Activated CD8-positive, alpha-beta T cell treated with anti-CD3 and anti-CD28 coated beads for 36 hours (primary cell): Measurements from ENCODE around the gene EMX1. TPM values are rescaled to one million over a fixed set of nuclear protein-coding genes. Genes with fewer than 3 reads are reported as not detected.

ENCODE experiments used
- ATAC-seq: fragments of 200-7000 bp; cut with Tn5 transposase; one replicate; pipeline ENCODE4 v1.10.0; 2021; ENCODE audit warnings: mild to moderate bottlenecking, moderate library complexity
- CTCF ChIA-PET: fragments of 350-600 bp; sonication (Branson Sonifier 250); formaldehyde crosslinking; loops from one replicate; lab custom pipeline; 2021; ENCODE audit warnings: antibody characterized with exemption; lab: Charles Lee
- POLR2A ChIA-PET: fragments of 350-600 bp; sonication (Branson Sonifier 250); formaldehyde crosslinking; loops from one replicate; lab custom pipeline; 2021; ENCODE audit warnings: antibody characterized with exemption; lab: Charles Lee
- DNase-seq: peaks from one replicate; pipeline ENCODE4 v3.0.0-alpha.2; 2020
- H3K27ac Mint-ChIP-seq: one replicate; pipeline ENCODE4 v1.8.0; 2021; ENCODE audit warnings: mild to moderate bottlenecking, mixed read lengths
- H3K27me3 Mint-ChIP-seq: one replicate; pipeline ENCODE4 v1.8.0; 2021; ENCODE audit warnings: mixed read lengths
- H3K36me3 Mint-ChIP-seq: one replicate; pipeline ENCODE4 v1.8.0; 2021; ENCODE audit warnings: low read depth, mixed read lengths
- H3K4me1 Mint-ChIP-seq: one replicate; pipeline ENCODE4 v1.8.0; 2021; ENCODE audit warnings: low read depth, mixed read lengths
- H3K4me3 Mint-ChIP-seq: one replicate; pipeline ENCODE4 v1.8.0; 2021; ENCODE audit warnings: mild to moderate bottlenecking, moderate library complexity, mixed read lengths
- H3K9me3 Mint-ChIP-seq: one replicate; pipeline ENCODE4 v1.8.0; 2021; ENCODE audit warnings: mixed read lengths
- CTCF ChIP-seq: fragments of 200-600 bp; IDR thresholded peaks from one replicate; pipeline ENCODE4 v1.8.0; 2022; ENCODE audit warnings: antibody characterized with exemption, mild to moderate bottlenecking
- intact Hi-C: fragments of 100-400 bp; cut with micrococcal nuclease; formaldehyde crosslinking; loops from one replicate; pipeline ENCODE4 v1.10.0; 2022
- total RNA-seq, 2 experiments: library from RNA; stranded (reverse); gene quantifications; one replicate each; pipeline ENCODE4 v1.2.3, GENCODE V29; 2021

The EMX1 gene
- total RNA-seq, 2 experiments from 2014 or later, result not detected

GRCh38 chr2:72940361-72940760 is 23.0 kb downstream of the EMX1 start:
- intact Hi-C loops, result no loop called here
- ATAC-seq (no peak), DNase-seq (no peak)
- no peaks in the 10 kb centered on the region for H3K27me3 Mint-ChIP-seq
- H3K27ac Mint-ChIP-seq, result no peak overlapping the region
- TF ChIP-seq CTCF, result no peak
- no peaks in the 10 kb centered on the region for H3K4me1 Mint-ChIP-seq
- POLR2A ChIA-PET, result no interaction called here
- no peak overlapping the region for H3K4me3 Mint-ChIP-seq
- H3K36me3 Mint-ChIP-seq, result no peaks in the 10 kb centered on the region
- CTCF ChIA-PET, result interaction anchor here (1.1 kb wide), 1 partner anchor 48 kb away, joined by 3 read pairs; no protein-coding TSS in a partner anchor
- no peaks in the 10 kb centered on the region for H3K9me3 Mint-ChIP-seq

GRCh38 chr2:72940786-72941185 is 23.5 kb downstream of the EMX1 start:
- H3K4me3 Mint-ChIP-seq, result no peak overlapping the region
- no peak overlapping the region for H3K27ac Mint-ChIP-seq
- DNase-seq (no peak), ATAC-seq (no peak)
- no peaks in the 10 kb centered on the region for H3K27me3 Mint-ChIP-seq
- H3K36me3 Mint-ChIP-seq, result no peaks in the 10 kb centered on the region
- TF ChIP-seq CTCF, result no peak
- H3K9me3 Mint-ChIP-seq, result no peaks in the 10 kb centered on the region
- ChIA-PET CTCF (interaction anchor here (1.0 to 1.1 kb wide), 2 partner anchors 33 to 47 kb away, joined by 3 read pairs; no protein-coding TSS in a partner anchor), POLR2A (no interaction called here)
- H3K4me1 Mint-ChIP-seq, result no peaks in the 10 kb centered on the region
- intact Hi-C loops, result no loop called here

GRCh38 chr2:72942293-72942692 is 25.0 kb downstream of the EMX1 start:
- Mint-ChIP-seq H3K9me3 (no peaks in the 10 kb centered on the region), H3K27me3 (no peaks in the 10 kb centered on the region), H3K36me3 (no peaks in the 10 kb centered on the region), H3K27ac (no peak overlapping the region), H3K4me1 (no peaks in the 10 kb centered on the region), H3K4me3 (no peak overlapping the region)
- POLR2A ChIA-PET, result no interaction called here
- no peak for ATAC-seq
- no peak for TF ChIP-seq CTCF
- intact Hi-C loops, result no loop called here
- CTCF ChIA-PET, result interaction anchor here (1.1 kb wide), 1 partner anchor 49 kb away, joined by 3 read pairs; no protein-coding TSS in a partner anchor
- DNase-seq, result no peak

- ATAC-seq, result no peak
- Mint-ChIP-seq H3K27ac (no peak overlapping the region), H3K9me3 (no peaks in the 10 kb centered on the region), H3K27me3 (no peaks in the 10 kb centered on the region), H3K36me3 (no peaks in the 10 kb centered on the region), H3K4me3 (no peak overlapping the region), H3K4me1 (no peaks in the 10 kb centered on the region)
- CTCF ChIA-PET, result no interaction called here
- intact Hi-C loops, result no loop called here
- no peak for TF ChIP-seq CTCF
- POLR2A ChIA-PET, result no interaction called here
- no peak for DNase-seq
Observed at GRCh38 chr2:72942881-72943418, 25.6 kb downstream of the EMX1 start.

GRCh38 chr2:72943540-72944395 is 26.4 kb downstream of the EMX1 start:
- Mint-ChIP-seq H3K9me3 (no peaks in the 10 kb centered on the region), H3K27ac (no peak overlapping the region), H3K36me3 (no peaks in the 10 kb centered on the region), H3K27me3 (no peaks in the 10 kb centered on the region), H3K4me1 (no peaks in the 10 kb centered on the region), H3K4me3 (no peak overlapping the region)
- CTCF ChIA-PET, result no interaction called here
- TF ChIP-seq CTCF, result no peak
- DNase-seq (no peak), ATAC-seq (no peak)
- POLR2A ChIA-PET, result no interaction called here
- intact Hi-C loops, result no loop called here
